ENCODE results near the gene FBXO45. TPM values are rescaled to one million over a fixed set of nuclear protein-coding genes. Genes with fewer than 3 reads are reported as not detected.
A peak's percentile ranks its signal among the peaks of the same experiment; 100 is the strongest.

Gene FBXO45
- total and polyA plus RNA-seq, 2 of the 4 experiments (the other 2 are of a cell fraction): 3.8 to 5.0 TPM

GRCh38 chr3:196599734-196600128 is 31.3 kb downstream of the FBXO45 start:
- no CpG with 5 or more reads among the region's 5 CpGs for WGBS, 2 experiments (ENCODE audit: extremely low coverage in 2 of 2, insufficient read length in 1 of 2)
- Histone ChIP-seq H4K8ac (ENCODE audit: low read depth in 2 of 2, low read length in 2 of 2) (no peak overlapping the region), H3K9me1 (ENCODE audit: insufficient read depth, low read length) (no peaks in the 10 kb centered on the region), H2BK20ac (ENCODE audit: low read depth, low read length) (no peak overlapping the region), H3K9ac (ENCODE audit: low read depth, low read length) (no peak overlapping the region), H3K79me1 (ENCODE audit: low read depth in 1 of 2, low read length in 2 of 2) (no peaks in the 10 kb centered on the region), H3K14ac (replicated peaks; ENCODE audit: low read depth, low read length) (no peak overlapping the region), H2AK9ac (replicated peaks; ENCODE audit: low read depth, low read length, poor library complexity) (no peak overlapping the region), H3K56ac (ENCODE audit: extremely low read depth, insufficient read depth, low read length) (no peak overlapping the region), H4K91ac (ENCODE audit: insufficient read depth, low read depth, low read length) (no peak overlapping the region), H3K9me3 (ENCODE audit: control insufficient read depth, insufficient read depth, low read length) (no peaks in the 10 kb centered on the region), H3K27ac (ENCODE audit: insufficient read depth, low read length) (no peak overlapping the region), H3K18ac (ENCODE audit: low read depth, low read length) (no peak overlapping the region), H3K4me1 (ENCODE audit: control insufficient read depth, insufficient read depth, low read length) (no peaks in the 10 kb centered on the region), H2AK5ac (ENCODE audit: low read depth, low read length) (no peak overlapping the region), H2AFZ (replicated peaks; ENCODE audit: low read length, poor library complexity) (no peak overlapping the region), H2BK15ac (ENCODE audit: low read depth, low read length) (no peak overlapping the region), H3K4ac (ENCODE audit: low read depth, low read length) (no peak overlapping the region), H3K23ac (ENCODE audit: low read depth, low read length) (no peak overlapping the region), H3K4me3 (ENCODE audit: insufficient read depth, low read depth, low read length) (no peak overlapping the region), H3K4me2 (ENCODE audit: low read depth, low read length) (no peak overlapping the region), H3K27me3 (ENCODE audit: control insufficient read depth, insufficient read depth, low read length) (peaks cover 22% of the 10 kb centered on the region), H2BK120ac (ENCODE audit: low read depth, low read length) (no peak overlapping the region), H3K36me3 (ENCODE audit: control insufficient read depth, insufficient read depth, low read length) (no peaks in the 10 kb centered on the region), H2BK5ac (ENCODE audit: low read depth, low read length, poor library complexity, severe bottlenecking) (no peak overlapping the region), H4K20me1 (ENCODE audit: insufficient read depth, low read length) (no peaks in the 10 kb centered on the region), H4K5ac (ENCODE audit: low read depth, low read length) (no peak overlapping the region)
- ATAC-seq (ENCODE audit: low read depth): no peak
- in situ Hi-C loops (cut with MboI; ENCODE audit: low sequenced_read_pairs): loop anchor here (25.0 kb wide), 1 partner anchor 363 kb away; the partner anchor contains the start of gene PIGZ
- dilution Hi-C loops (cut with HindIII; ENCODE audit: low sequenced_read_pairs, unreplicated experiment): no loop called here
- DNase-seq: peak; percentile 12
- CTCF ChIA-PET: no interaction called here
- BruUV-seq (replicated peaks): no TSS peak
- POLR2A ChIA-PET (ENCODE audit: unreplicated experiment): no interaction called here
- intact Hi-C loops (cut with micrococcal nuclease): loop anchor here (10.0 kb wide), 1 partner anchor 345 kb away; the partner anchor contains the start of gene NCBP2
- TF ChIP-seq, protein P1, sequence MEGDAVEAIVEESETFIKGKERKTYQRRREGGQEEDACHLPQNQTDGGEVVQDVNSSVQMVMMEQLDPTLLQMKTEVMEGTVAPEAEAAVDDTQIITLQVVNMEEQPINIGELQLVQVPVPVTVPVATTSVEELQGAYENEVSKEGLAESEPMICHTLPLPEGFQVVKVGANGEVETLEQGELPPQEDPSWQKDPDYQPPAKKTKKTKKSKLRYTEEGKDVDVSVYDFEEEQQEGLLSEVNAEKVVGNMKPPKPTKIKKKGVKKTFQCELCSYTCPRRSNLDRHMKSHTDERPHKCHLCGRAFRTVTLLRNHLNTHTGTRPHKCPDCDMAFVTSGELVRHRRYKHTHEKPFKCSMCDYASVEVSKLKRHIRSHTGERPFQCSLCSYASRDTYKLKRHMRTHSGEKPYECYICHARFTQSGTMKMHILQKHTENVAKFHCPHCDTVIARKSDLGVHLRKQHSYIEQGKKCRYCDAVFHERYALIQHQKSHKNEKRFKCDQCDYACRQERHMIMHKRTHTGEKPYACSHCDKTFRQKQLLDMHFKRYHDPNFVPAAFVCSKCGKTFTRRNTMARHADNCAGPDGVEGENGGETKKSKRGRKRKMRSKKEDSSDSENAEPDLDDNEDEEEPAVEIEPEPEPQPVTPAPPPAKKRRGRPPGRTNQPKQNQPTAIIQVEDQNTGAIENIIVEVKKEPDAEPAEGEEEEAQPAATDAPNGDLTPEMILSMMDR (conservative IDR thresholded peaks at IDR 0.05; ENCODE audit: low read depth, low read length): no peak
- TF ChIP-seq BHLHE40 (IDR thresholded peaks at IDR 0.05; ENCODE audit: low read depth, low read length): no peak
- no peak for TF ChIP-seq USF2 (IDR thresholded peaks at IDR 0.05; ENCODE audit: low read depth, low read length)
- no peak for TF ChIP-seq CEBPB (IDR thresholded peaks at IDR 0.05; ENCODE audit: low read depth, low read length)
- TF ChIP-seq POLR2A (IDR thresholded peaks at IDR 0.05; ENCODE audit: low read depth, low read length): no peak
- no peak for TF ChIP-seq ELK1 (IDR thresholded peaks at IDR 0.05; ENCODE audit: borderline replicate concordance, low read depth, low read length)
- no peak for TF ChIP-seq SMC3 (IDR thresholded peaks at IDR 0.05; ENCODE audit: low read depth, low read length)
- no peak for TF ChIP-seq RFX5 (IDR thresholded peaks at IDR 0.05; ENCODE audit: low read depth, low read length)
